ENCODE results near the gene TMEM47. TPM values are rescaled to one million over a fixed set of nuclear protein-coding genes. Genes with fewer than 3 reads are reported as not detected.

TMEM47 gene
- total and polyA plus RNA-seq, 9 of the 15 experiments (the other 6 are each of a cell fraction or from before 2014, with no cell fraction given), result 0.03 to 0.04 (median 0.03) TPM; not detected in 6

DNA sequence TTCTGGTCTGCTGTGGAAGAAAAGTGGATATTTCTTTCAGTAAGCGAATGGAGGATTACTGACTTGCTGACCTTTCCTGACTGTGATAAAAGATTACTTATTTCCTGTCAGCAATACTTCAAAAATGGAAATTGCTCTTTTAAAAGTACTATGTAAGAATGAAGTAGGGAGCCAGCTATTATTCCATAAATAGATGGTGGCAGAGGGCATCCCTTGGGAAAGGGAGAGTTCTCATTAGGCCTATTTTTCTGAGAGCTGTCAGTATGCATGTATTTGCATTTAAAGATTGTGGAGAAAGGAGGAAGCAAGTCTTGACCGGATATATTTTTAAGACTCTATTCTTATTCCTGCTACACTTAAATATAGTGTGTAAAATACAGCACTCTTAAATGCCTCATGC lies 37.2 kb downstream of the TMEM47 start:
- FAIRE-seq (no peak), DNase-seq (ENCODE audit: extremely low read depth in 1 of 4, low spot score in 3 of 4) (no peak), ATAC-seq (no peak)
- ChIA-PET POLR2A (no interaction called here), CTCF (ENCODE audit: low intra/inter-chr PET ratio) (no interaction called here)
- no TSS peak for BruUV-seq (replicated peaks)
- H4K20me1 ChIP-seq (replicated peaks; ENCODE audit: control insufficient read depth, insufficient read depth, low read length), result no peaks in the 10 kb centered on the region
- no peak overlapping the region for H3K27ac ChIP-seq (ENCODE audit: extremely low read depth, low read depth, low read length)
- no peak overlapping the region for H2AFZ ChIP-seq (ENCODE audit: low read depth, low read length)
- no peaks in the 10 kb centered on the region for H3K4me1 ChIP-seq (replicated peaks in 1 of 2; ENCODE audit: control insufficient read depth in 2 of 2, insufficient read depth in 2 of 2, low read length in 2 of 2)
- no peak overlapping the region for H3K9ac ChIP-seq (ENCODE audit: insufficient read depth in 1 of 2, low read depth in 2 of 2, low read length in 2 of 2)
- H3K9me3 ChIP-seq (replicated peaks; ENCODE audit: control insufficient read depth, insufficient read depth, low read depth, low read length), result no peaks in the 10 kb centered on the region
- H3K4me2 ChIP-seq (ENCODE audit: insufficient read depth, low read length), result no peak overlapping the region
- no peak overlapping the region for H3K4me3 ChIP-seq
- 0% methylated on average over 2 of the region's 2 CpGs for WGBS (ENCODE audit: insufficient coverage, low coverage, missing lambda C conversion rate)
- no peaks in the 10 kb centered on the region for H3K27me3 ChIP-seq (ENCODE audit: control insufficient read depth in 2 of 2, insufficient read depth in 2 of 2, low read length in 2 of 2)
- no peaks in the 10 kb centered on the region for H3K79me2 ChIP-seq (ENCODE audit: control insufficient read depth, insufficient read depth, low read length)
- in situ Hi-C loops (cut with MboI), result no loop called here
- H3K36me3 ChIP-seq (ENCODE audit: control insufficient read depth, insufficient read depth, low read length), result no peaks in the 10 kb centered on the region
- H3K9me1 ChIP-seq (ENCODE audit: control insufficient read depth, insufficient read depth, low read length), result no peaks in the 10 kb centered on the region
- intact Hi-C loops (cut with micrococcal nuclease), result no loop called here
- TF ChIP-seq POLR3A (IDR thresholded peaks at IDR 0.05; ENCODE audit: borderline replicate concordance, extremely low read depth, insufficient read depth, insufficient read length) (no peak), SIN3B (IDR thresholded peaks at IDR 0.05; ENCODE audit: low read depth) (no peak), PREB (CRISPR knock-in tag; IDR thresholded peaks at IDR 0.05) (no peak), STAT6 (CRISPR knock-in tag; IDR thresholded peaks at IDR 0.05) (no peak), ZNF24 (IDR thresholded peaks at IDR 0.05) (no peak), ZBTB43 (CRISPR knock-in tag; IDR thresholded peaks at IDR 0.05) (no peak), PHF8 (IDR thresholded peaks at IDR 0.05; ENCODE audit: borderline replicate concordance, low read length) (no peak), ZNF263 (CRISPR knock-in tag; IDR thresholded peaks at IDR 0.05; ENCODE audit: borderline replicate concordance) (no peak), YBX1 (IDR thresholded peaks at IDR 0.05) (no peak), KLF13 (tag; IDR thresholded peaks at IDR 0.05; ENCODE audit: borderline replicate concordance, low read depth) (no peak), JUN (IDR thresholded peaks at IDR 0.05; ENCODE audit: borderline replicate concordance, low read depth, low read length) (no peak), JUN (CRISPR knock-in tag; IDR thresholded peaks at IDR 0.05; ENCODE audit: borderline replicate concordance) (no peak), ZNF140 (CRISPR knock-in tag; IDR thresholded peaks at IDR 0.05) (no peak), ZBTB8A (IDR thresholded peaks at IDR 0.05; ENCODE audit: partially characterized antibody) (no peak), ZNF79 (CRISPR knock-in tag; IDR thresholded peaks at IDR 0.05; ENCODE audit: low read depth) (no peak), ZNF408 (CRISPR knock-in tag; IDR thresholded peaks at IDR 0.05; ENCODE audit: low read depth) (no peak), NCOA2 (IDR thresholded peaks at IDR 0.05; ENCODE audit: partially characterized antibody in 2 of 2) (no peak), RUNX1 (IDR thresholded peaks at IDR 0.05; ENCODE audit: low read depth) (no peak)
- TF ChIP-seq, protein P1, sequence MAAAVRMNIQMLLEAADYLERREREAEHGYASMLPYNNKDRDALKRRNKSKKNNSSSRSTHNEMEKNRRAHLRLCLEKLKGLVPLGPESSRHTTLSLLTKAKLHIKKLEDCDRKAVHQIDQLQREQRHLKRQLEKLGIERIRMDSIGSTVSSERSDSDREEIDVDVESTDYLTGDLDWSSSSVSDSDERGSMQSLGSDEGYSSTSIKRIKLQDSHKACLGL (CRISPR knock-in tag; IDR thresholded peaks at IDR 0.05; ENCODE audit: borderline replicate concordance, poor library complexity, severe bottlenecking), result no peak

All from K562 (cell line).